GM19452 (cell line): ENCODE results near the gene PTTG1.

Source experiments
- ATAC-seq: cut with Tn5 transposase; IDR thresholded peaks from one replicate; pipeline ENCODE4 v1.9.1; 2021; ENCODE audit not compliant: unreplicated experiment

Gene PTTG1

GRCh38 chr5:160470437-160471361 lies 49.0 kb downstream of the PTTG1 start:
- no peak for ATAC-seq

GRCh38 chr5:160471761-160472160 lies 50.1 kb downstream of the PTTG1 start:
- ATAC-seq: no peak

- no peak for ATAC-seq
These were observed 50.8 kb downstream of the PTTG1 start for GRCh38 chr5:160472482-160472881.

- ATAC-seq: no peak
These were observed 52.0 kb downstream of the PTTG1 start for GRCh38 chr5:160473681-160474080.

GRCh38 chr5:160474084-160474483 lies 52.4 kb downstream of the PTTG1 start:
- ATAC-seq: no peak

- no peak for ATAC-seq
These were observed 54.3 kb downstream of the PTTG1 start for GRCh38 chr5:160475864-160476438.

- no peak for ATAC-seq
These were observed 55.8 kb downstream of the PTTG1 start for GRCh38 chr5:160477266-160477970.

- no peak for ATAC-seq
These were observed 56.5 kb downstream of the PTTG1 start for GRCh38 chr5:160478163-160478562.
